Tibial nerve (tissue), 4 donors: ENCODE data around the gene CD151. TPM values are rescaled to one million over a fixed set of nuclear protein-coding genes. Genes with fewer than 3 reads are reported as not detected.

Source experiments
- DNase-seq, 2 donors: peaks; one replicate each; pipeline ENCODE4 v3.0.0-alpha.2; 2019; ENCODE audit warnings: low spot score in 2 of 2
- H3K27ac ChIP-seq, 4 donors: fragments of 200-600 bp; sonication (generic) in 3 of 4; one replicate each; pipeline ENCODE4 v1.5.1; 2017 to 2019; ENCODE audit warnings: mild to moderate bottlenecking in 1 of 4
- H3K27me3 ChIP-seq, 2 donors: fragments of 200-600 bp; sonication (generic) in 1 of 2; one replicate each; pipeline versions ENCODE4 v1.5.1 to v1.6.0; 2017 to 2019
- H3K36me3 ChIP-seq, 3 donors: fragments of 200-600 bp; sonication (generic); one replicate each; pipeline ENCODE4 v1.5.1; 2018 to 2019
- H3K4me1 ChIP-seq, 4 donors: fragments of 200-600 bp; sonication (generic) in 3 of 4; one replicate each; pipeline ENCODE4 v1.5.1; 2017 to 2019
- H3K4me3 ChIP-seq, 4 donors: fragments of 200-600 bp; sonication (generic) in 3 of 4; one replicate each; pipeline ENCODE4 v1.5.1; 2017 to 2019; ENCODE audit warnings: mild to moderate bottlenecking in 1 of 4, moderate library complexity in 1 of 4
- H3K9me3 ChIP-seq, 4 donors: fragments of 200-600 bp; sonication (generic) in 3 of 4; one replicate each; pipeline ENCODE4 v1.5.1; 2017 to 2019
- EP300 ChIP-seq, 2 donors: sonication (generic); formaldehyde crosslinking; IDR thresholded peaks; one replicate each; pipeline ENCODE4 v1.6.1; 2017; ENCODE audit warnings: antibody characterized with exemption in 2 of 2, mild to moderate bottlenecking in 1 of 2
- POLR2A ChIP-seq, 2 donors: fragments of 450-650 bp; IDR thresholded peaks; one replicate each; pipeline ENCODE4 v1.6.1; 2017; ENCODE audit warnings: antibody characterized with exemption in 2 of 2, mild to moderate bottlenecking in 2 of 2, moderate library complexity in 2 of 2
- WGBS, 2 donors: methylation state at CpG; one replicate each; pipeline ENCODE4 v1.1.5; 2018; 5-methylcytosine and 5-hydroxymethylcytosine counted together
- total RNA-seq, 4 donors: library from RNA; depleted of rRNA; stranded (reverse); fragments of >200 nt; gene quantifications; one replicate each; pipeline ENCODE4 v1.1.0, GENCODE V29; 2016
- TF ChIP-seq, protein P1 (sequence below), 5 experiments: fragments of 200-600 bp in 3 of 5; fragments of 450-650 bp in 2 of 5; sonication (generic) in 3 of 5; IDR thresholded peaks; one replicate each; pipeline ENCODE4 v1.5.1; 2016 to 2019; ENCODE audit warnings: antibody characterized with exemption in 5 of 5, mild to moderate bottlenecking in 3 of 5, moderate library complexity in 2 of 5

CD151 gene
- total RNA-seq, 4 donors from 2014 or later: 264 to 309 (median 281) TPM

DNA sequence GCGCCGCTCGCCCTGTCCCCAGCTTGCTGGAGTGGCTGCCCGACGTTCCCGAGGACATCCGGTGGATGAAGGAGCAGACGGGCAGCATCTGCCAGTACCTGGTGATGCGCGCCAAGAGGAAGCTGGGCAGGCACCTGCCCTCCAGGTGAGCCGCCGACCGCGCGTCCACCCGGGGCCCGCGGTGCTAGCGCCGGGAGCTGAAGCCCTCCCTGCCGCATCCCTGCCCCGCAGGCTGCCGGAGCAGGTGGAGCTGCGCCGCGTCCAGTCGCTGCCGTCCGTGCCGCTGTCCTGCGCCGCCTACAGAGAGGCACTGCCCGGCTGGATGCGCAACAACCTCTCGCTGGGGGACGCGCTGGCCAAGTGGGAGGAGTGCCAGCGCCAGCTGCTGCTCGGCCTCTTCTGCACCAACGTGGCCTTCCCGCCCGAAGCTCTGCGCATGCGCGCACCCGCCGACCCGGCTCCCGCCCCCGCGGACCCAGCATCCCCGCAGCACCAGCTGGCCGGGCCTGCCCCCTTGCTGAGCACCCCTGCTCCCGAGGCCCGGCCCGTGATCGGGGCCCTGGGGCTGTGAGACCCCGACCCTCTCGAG lies 8.4 kb upstream of the CD151 start:
- Histone ChIP-seq H3K9me3 (no peaks in the 10 kb centered on the region), H3K27me3 (peaks cover 0 to 37% of the 10 kb centered on the region in 2 donors), H3K36me3 (peaks cover 0 to 46% (median 26%) of the 10 kb centered on the region in 3 donors), H3K4me1 (peaks cover 0 to 57% (median 42%) of the 10 kb centered on the region in 4 donors), H3K27ac (no peak overlapping the region), H3K4me3 (no peak overlapping the region)
- TF ChIP-seq, protein P1, sequence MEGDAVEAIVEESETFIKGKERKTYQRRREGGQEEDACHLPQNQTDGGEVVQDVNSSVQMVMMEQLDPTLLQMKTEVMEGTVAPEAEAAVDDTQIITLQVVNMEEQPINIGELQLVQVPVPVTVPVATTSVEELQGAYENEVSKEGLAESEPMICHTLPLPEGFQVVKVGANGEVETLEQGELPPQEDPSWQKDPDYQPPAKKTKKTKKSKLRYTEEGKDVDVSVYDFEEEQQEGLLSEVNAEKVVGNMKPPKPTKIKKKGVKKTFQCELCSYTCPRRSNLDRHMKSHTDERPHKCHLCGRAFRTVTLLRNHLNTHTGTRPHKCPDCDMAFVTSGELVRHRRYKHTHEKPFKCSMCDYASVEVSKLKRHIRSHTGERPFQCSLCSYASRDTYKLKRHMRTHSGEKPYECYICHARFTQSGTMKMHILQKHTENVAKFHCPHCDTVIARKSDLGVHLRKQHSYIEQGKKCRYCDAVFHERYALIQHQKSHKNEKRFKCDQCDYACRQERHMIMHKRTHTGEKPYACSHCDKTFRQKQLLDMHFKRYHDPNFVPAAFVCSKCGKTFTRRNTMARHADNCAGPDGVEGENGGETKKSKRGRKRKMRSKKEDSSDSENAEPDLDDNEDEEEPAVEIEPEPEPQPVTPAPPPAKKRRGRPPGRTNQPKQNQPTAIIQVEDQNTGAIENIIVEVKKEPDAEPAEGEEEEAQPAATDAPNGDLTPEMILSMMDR (IDR thresholded peaks at IDR 0.05): no peak
- TF ChIP-seq POLR2A (IDR thresholded peaks at IDR 0.05) (no peak), EP300 (IDR thresholded peaks at IDR 0.05) (no peak)
- 84 to 90% methylated on average over 3 to 40 of the region's 59 CpGs for WGBS, 2 donors
- no peak for DNase-seq

DNA sequence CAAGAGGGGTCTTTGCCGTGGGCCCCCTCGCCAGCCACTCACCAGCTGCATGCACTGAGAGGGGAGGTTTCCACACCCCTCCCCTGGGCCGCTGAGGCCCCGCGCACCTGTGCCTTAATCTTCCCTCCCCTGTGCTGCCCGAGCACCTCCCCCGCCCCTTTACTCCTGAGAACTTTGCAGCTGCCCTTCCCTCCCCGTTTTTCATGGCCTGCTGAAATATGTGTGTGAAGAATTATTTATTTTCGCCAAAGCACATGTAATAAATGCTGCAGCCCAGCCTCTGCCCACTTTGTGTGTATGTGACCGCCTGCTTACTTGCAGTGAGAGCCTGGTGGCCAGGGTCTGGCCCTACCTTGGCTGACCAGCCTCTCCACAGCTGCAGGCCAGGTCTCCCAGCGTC lies 7.8 kb upstream of the CD151 start:
- H3K27me3 ChIP-seq: peaks cover 0 to 42% of the 10 kb centered on the region in 2 donors
- H3K4me1 ChIP-seq: peaks cover 0 to 63% (median 48%) of the 10 kb centered on the region in 4 donors
- peaks cover 0 to 46% (median 26%) of the 10 kb centered on the region in 3 donors for H3K36me3 ChIP-seq
- H3K27ac ChIP-seq: no peak overlapping the region
- H3K4me3 ChIP-seq: no peak overlapping the region
- no peaks in the 10 kb centered on the region for H3K9me3 ChIP-seq
- TF ChIP-seq EP300 (IDR thresholded peaks at IDR 0.05) (no peak), POLR2A (IDR thresholded peaks at IDR 0.05) (no peak)
- TF ChIP-seq, protein P1 (IDR thresholded peaks at IDR 0.05): no peak
- WGBS, 2 donors: 84% methylated on average over 11 of the region's 11 CpGs
- DNase-seq: no peak

DNA sequence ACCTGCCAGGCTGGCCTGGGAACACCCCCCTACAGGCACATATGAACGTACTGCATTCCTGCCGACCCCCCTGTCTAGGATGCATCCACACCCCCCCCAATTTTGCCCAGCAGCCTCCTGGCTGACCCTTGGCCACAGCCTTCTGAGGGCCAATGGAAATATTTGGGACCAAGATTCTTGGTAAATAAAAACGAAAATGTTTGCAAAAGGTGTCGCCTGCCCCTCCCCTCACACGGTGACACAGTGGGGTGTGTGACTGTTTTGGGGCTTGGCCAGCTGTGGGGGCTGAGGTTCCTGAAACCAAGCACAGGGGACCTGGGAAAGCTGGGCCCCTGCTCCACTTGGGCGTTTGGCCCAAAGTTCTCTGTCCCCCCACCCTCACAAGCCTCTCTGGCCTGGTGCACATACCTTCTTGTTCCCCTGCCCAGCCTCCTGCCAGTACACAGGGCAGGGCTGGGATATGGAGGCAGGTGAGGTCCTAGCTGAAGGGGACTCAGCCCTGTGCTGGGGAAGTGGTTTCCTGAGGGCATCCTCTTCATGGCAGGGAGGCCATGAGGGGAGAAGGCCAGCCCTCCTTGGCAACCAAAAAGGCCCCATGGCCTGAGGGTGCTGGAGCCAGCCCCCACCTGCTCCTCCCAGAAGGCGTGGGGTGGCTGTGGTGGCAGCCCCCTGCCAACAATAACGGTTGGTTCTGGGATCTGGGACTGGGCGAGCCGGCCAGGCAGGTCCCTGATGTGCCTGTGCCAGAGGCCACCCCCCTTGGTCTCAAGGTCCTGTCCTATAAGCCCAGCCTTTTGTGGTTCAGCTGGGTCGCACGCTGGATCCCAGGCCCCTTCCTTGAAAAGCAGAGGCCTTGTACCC lies 7.2 kb upstream of the CD151 start:
- TF ChIP-seq, protein P1 (IDR thresholded peaks at IDR 0.05): no peak
- TF ChIP-seq POLR2A (IDR thresholded peaks at IDR 0.05): no peak
- TF ChIP-seq EP300 (IDR thresholded peaks at IDR 0.05): no peak
- Histone ChIP-seq H3K36me3 (peaks cover 0 to 46% (median 26%) of the 10 kb centered on the region in 3 donors), H3K4me3 (no peak overlapping the region), H3K9me3 (no peaks in the 10 kb centered on the region), H3K27ac (no peak overlapping the region), H3K27me3 (peaks cover 0 to 49% of the 10 kb centered on the region in 2 donors), H3K4me1 (peaks cover 0 to 66% (median 48%) of the 10 kb centered on the region in 4 donors)
- WGBS, 2 donors: 81 to 82% methylated on average over 9 of the region's 12 CpGs
- DNase-seq: no peak

DNA sequence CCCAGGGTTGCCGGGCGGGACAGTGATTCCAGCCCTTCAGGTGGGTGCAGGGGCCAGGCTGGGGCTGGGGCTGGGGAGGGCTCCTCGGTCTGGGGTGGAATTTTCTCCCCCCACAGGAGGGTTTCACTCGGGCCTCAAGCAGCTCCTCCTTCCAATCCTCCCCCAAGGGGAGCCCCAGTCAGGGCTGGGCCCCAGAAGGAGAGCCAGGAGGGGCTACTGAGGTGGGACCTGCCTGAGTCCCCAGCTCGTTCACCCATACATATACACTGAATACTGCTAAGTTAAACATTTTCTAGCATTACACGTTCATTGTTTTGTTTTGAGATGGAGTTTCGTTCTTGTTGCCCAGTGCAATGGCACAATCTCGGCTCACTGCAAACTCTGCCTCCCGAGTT lies 6.5 kb upstream of the CD151 start:
- no peak overlapping the region for H3K4me3 ChIP-seq
- H3K36me3 ChIP-seq: peaks cover 0 to 46% (median 26%) of the 10 kb centered on the region in 3 donors

More for the DNA sequence above, 6.5 kb upstream of the CD151 start:
- H3K27ac ChIP-seq: peak overlapping the region in 1 of 4 donors; percentile 72
- WGBS, 2 donors: 79 to 82% methylated on average over 9 of the region's 9 CpGs
- peaks cover 0 to 66% (median 45%) of the 10 kb centered on the region in 4 donors for H3K4me1 ChIP-seq
- TF ChIP-seq, protein P1 (IDR thresholded peaks at IDR 0.05): no peak
- TF ChIP-seq POLR2A (IDR thresholded peaks at IDR 0.05) (no peak), EP300 (IDR thresholded peaks at IDR 0.05) (no peak)
- no peaks in the 10 kb centered on the region for H3K9me3 ChIP-seq
- peaks cover 0 to 55% of the 10 kb centered on the region in 2 donors for H3K27me3 ChIP-seq
- DNase-seq: no peak
